AG04449 (cell line): ENCODE results near the gene TMEM8B.
"Not testable (repeated sequence)": the region's sequence is repeated elsewhere in the genome, so short reads cannot be mapped to it uniquely, and the experiment has no call there.

Source experiments
- CTCF ChIA-PET: fragments of 350-600 bp; formaldehyde crosslinking; extraction: SDS; loops from one replicate; lab custom pipeline; 2021; ENCODE audit warnings: antibody characterized with exemption; lab: Yijun Ruan, JAX
- POLR2A ChIA-PET: fragments of 400-600, 350-600 bp; formaldehyde crosslinking; extraction: SDS; loops from one replicate; lab custom pipeline; 2020; ENCODE audit warnings: antibody characterized with exemption, inconsistent platforms; lab: Yijun Ruan, JAX
- DNase-seq: peaks from one replicate; pipeline ENCODE4 v3.0.0-alpha.2; 2010; ENCODE audit warnings: low read depth, low spot score
- H3K4me3 ChIP-seq: 2 replicates; pipeline ENCODE4 v1.5.1; 2011; ENCODE audit warnings: low read depth, mild to moderate bottlenecking, control low read depth, low read length
- CTCF ChIP-seq: IDR thresholded peaks from one replicate; pipeline ENCODE4 v1.5.1; 2011; ENCODE audit warnings: mild to moderate bottlenecking, moderate library complexity, low read length, control low read depth, inconsistent platforms; ENCODE audit not compliant: insufficient read depth; ENCODE audit errors: missing control alignments

Gene TMEM8B

GRCh38 chr9:35911690-35912089 lies 82.7 kb downstream of the TMEM8B start:
- no peak for DNase-seq
- CTCF ChIA-PET: interaction anchor here (0.6 to 12.6 kb wide), 26 partner anchors 10 to 181 kb away, joined by 3 to 137 read pairs (median 4); partner anchors contain the start of gene HINT2
- POLR2A ChIA-PET: no interaction called here
- no peak for TF ChIP-seq CTCF
- no peak overlapping the region for H3K4me3 ChIP-seq

- TF ChIP-seq CTCF: no peak
- no peak for DNase-seq
- H3K4me3 ChIP-seq: no peak overlapping the region
- CTCF ChIA-PET: interaction anchor here (1.1 to 12.6 kb wide), 4 partner anchors 10 to 123 kb away, joined by 3 to 137 read pairs (median 24); no protein-coding TSS in a partner anchor
- POLR2A ChIA-PET: no interaction called here
These were observed 83.9 kb downstream of the TMEM8B start for GRCh38 chr9:35912791-35913400.

GRCh38 chr9:35913429-35913828 lies 84.4 kb downstream of the TMEM8B start:
- CTCF ChIA-PET: interaction anchor here (1.1 to 12.6 kb wide), 3 partner anchors 10 to 32 kb away, joined by 3 to 137 read pairs (median 22); no protein-coding TSS in a partner anchor

DNA sequence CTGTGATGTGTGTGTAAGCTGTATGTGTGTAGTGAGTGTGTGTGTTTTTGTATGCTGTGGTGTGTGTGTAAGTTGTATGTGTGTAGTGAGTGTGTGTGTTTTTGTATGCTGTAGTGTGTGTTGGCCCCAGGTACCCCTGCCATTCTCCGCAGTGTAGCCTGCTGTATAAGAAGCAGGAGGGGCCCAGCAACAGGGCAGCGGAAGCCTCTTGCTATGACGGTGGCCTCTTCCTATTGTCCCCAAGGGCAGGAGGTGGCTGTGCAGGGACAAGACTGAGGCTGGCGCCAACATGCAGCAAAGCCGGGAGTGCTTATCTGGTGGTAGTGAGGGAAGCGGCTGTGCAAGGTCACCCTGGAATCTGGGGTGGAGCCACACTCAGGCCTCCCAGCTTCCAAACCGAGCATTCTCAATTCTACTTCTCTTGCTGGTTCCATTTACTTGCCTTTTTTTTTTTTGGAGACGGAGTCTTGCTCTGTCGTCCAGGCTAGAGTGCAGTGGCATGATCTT lies 85.3 kb downstream of the TMEM8B start:
- CTCF ChIA-PET: interaction anchor here (12.6 kb wide), 1 partner anchor 9 kb away, joined by 137 read pairs; no protein-coding TSS in a partner anchor
- DNase-seq: no peak
- POLR2A ChIA-PET: no interaction called here
- H3K4me3 ChIP-seq: no peak overlapping the region
- no peak for TF ChIP-seq CTCF

More at GRCh38 chr9:35913429-35913828, 84.4 kb downstream of the TMEM8B start:
- DNase-seq, H3K4me3 ChIP-seq, POLR2A ChIA-PET: not testable (repeated sequence)
